HepG2 (cell line): ENCODE measurements around the gene RPL37. TPM values are rescaled to one million over a fixed set of nuclear protein-coding genes. Genes with fewer than 3 reads are reported as not detected.

Source experiments
- ELF3 ChIP-seq: IDR thresholded peaks from 2 replicates; pipeline ENCODE4 v1.6.1; 2016; ENCODE audit warnings: missing genetic modification reagents, missing compliant biosample characterization
- FOXP1 ChIP-seq, 2 experiments: fragments of 450-650 bp in 1 of 2; IDR thresholded peaks; 2 replicates each; pipeline ENCODE4 v1.6.1; 2017 to 2018; ENCODE audit warnings: antibody characterized with exemption in 1 of 2
- IRF9 ChIP-seq: sonication (generic); formaldehyde crosslinking; IDR thresholded peaks from 2 replicates; pipeline ENCODE4 v1.8.0; 2022; ENCODE audit warnings: missing genetic modification reagents, mild to moderate bottlenecking, borderline replicate concordance
- NFYC ChIP-seq: IDR thresholded peaks from 2 replicates; pipeline ENCODE4 v1.6.1; 2016; ENCODE audit warnings: missing genetic modification reagents, missing compliant biosample characterization
- NR2F6 ChIP-seq, 2 experiments: IDR thresholded peaks; 2 replicates each; pipeline ENCODE4 v1.6.1; 2016; ENCODE audit warnings: antibody characterized with exemption in 1 of 2, mild to moderate bottlenecking in 1 of 2
- REPIN1 ChIP-seq: sonication (generic); formaldehyde crosslinking; IDR thresholded peaks from 2 replicates; pipeline ENCODE4 v1.8.0; 2022; ENCODE audit warnings: missing genetic modification reagents, low read depth, mild to moderate bottlenecking, borderline replicate concordance
- RFX5 ChIP-seq: IDR thresholded peaks from 2 replicates; pipeline ENCODE4 v1.6.1; 2011; ENCODE audit warnings: low read depth, low read length, improper control_type of control experiment
- SRSF9 ChIP-seq: fragments of 200-400 bp; formaldehyde crosslinking; IDR thresholded peaks from 2 replicates; pipeline ENCODE4 v1.6.1; 2018; ENCODE audit warnings: borderline replicate concordance, mild to moderate bottlenecking, low read depth, low read length; ENCODE audit not compliant: insufficient read depth, poor library complexity, severe bottlenecking
- ZNF224 ChIP-seq: sonication (generic); formaldehyde crosslinking; IDR thresholded peaks from 2 replicates; pipeline ENCODE4 v1.5.0; 2020; ENCODE audit warnings: mild to moderate bottlenecking, missing genetic modification reagents
- polyA plus RNA-seq, 8 experiments: library from polyadenylated mRNA; depleted of rRNA in 3 of 8; stranded (reverse) in 7 of 8; unstranded in 1 of 8; fragments of >200 nt; fragmentation: Illumina TruSeq in 4 of 8; extraction: Trizol in 4 of 8; gene quantifications; 2 replicates each; pipeline versions ENCODE4 v1.2.1 to v1.2.3, GENCODE V29; 2011 to 2016; ENCODE audit warnings: low read depth in 4 of 8, missing spikeins in 1 of 8, mixed read lengths in 1 of 8; ENCODE audit not compliant: insufficient read depth in 1 of 8
- total RNA-seq, 5 experiments: library from RNA; depleted of rRNA; stranded (reverse); fragments of >200 nt; fragmentation: Illumina TruSeq; extraction: Trizol; gene quantifications; 2 replicates each; pipeline ENCODE4 v1.2.3, GENCODE V29; 2016; ENCODE audit warnings: low read depth in 1 of 5
- TF ChIP-seq, protein P1 (sequence below): sonication (generic); formaldehyde crosslinking; IDR thresholded peaks from 2 replicates; pipeline ENCODE4 v1.5.0; 2020; ENCODE audit warnings: missing genetic modification reagents, mild to moderate bottlenecking, borderline replicate concordance
- TF ChIP-seq, protein P2 (sequence below): sonication (generic); formaldehyde crosslinking; IDR thresholded peaks from 2 replicates; pipeline ENCODE4 v1.8.1; 2023; ENCODE audit warnings: mild to moderate bottlenecking, moderate library complexity, missing genetic modification reagents
- TF ChIP-seq, protein P3 (sequence below): sonication (generic); formaldehyde crosslinking; IDR thresholded peaks from 2 replicates; pipeline ENCODE4 v1.5.0; 2020; ENCODE audit warnings: mild to moderate bottlenecking, missing genetic modification reagents, borderline replicate concordance
- TF ChIP-seq, protein P4 (sequence below): sonication (generic); formaldehyde crosslinking; IDR thresholded peaks from 2 replicates; pipeline ENCODE4 v1.4.0; 2020; ENCODE audit warnings: mild to moderate bottlenecking, low read depth, missing genetic modification reagents

RPL37 gene
- total and polyA plus RNA-seq, 2 of the 13 experiments (the other 11 are each of a cell fraction or from before 2014, with no cell fraction given), result 1,981 to 3,367 TPM

- TF ChIP-seq, protein P1, sequence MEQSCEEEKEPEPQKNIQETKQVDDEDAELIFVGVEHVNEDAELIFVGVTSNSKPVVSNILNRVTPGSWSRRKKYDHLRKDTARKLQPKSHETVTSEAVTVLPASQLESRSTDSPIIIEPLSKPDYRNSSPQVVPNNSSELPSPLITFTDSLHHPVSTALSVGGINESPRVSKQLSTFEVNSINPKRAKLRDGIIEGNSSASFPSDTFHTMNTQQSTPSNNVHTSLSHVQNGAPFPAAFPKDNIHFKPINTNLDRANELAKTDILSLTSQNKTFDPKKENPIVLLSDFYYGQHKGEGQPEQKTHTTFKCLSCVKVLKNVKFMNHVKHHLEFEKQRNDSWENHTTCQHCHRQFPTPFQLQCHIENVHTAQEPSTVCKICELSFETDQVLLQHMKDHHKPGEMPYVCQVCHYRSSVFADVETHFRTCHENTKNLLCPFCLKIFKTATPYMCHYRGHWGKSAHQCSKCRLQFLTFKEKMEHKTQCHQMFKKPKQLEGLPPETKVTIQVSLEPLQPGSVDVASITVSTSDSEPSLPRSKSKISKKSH (CRISPR knock-in tag), result peak; percentile 51; the same call in 1 of the 2 replicates
- TF ChIP-seq SRSF9 (no peak), RFX5 (peak; percentile 40; the same call in 1 of the 2 replicates), REPIN1 (peak; percentile 98), NFYC (CRISPR knock-in tag) (peak; percentile 39; the same call in 1 of the 2 replicates), ZNF224 (CRISPR knock-in tag) (peak; percentile 76; the same call in 1 of the 2 replicates), FOXP1 (IDR thresholded peaks at IDR 0.05) (no peak), FOXP1 (CRISPR knock-in tag; IDR thresholded peaks at IDR 0.05) (peak; percentile 48; the same call in 1 of the 2 replicates), ELF3 (peak; percentile 96), NR2F6 (IDR thresholded peaks at IDR 0.05) (peak; percentile 44; the same call in 1 of the 2 replicates), NR2F6 (CRISPR knock-in tag; IDR thresholded peaks at IDR 0.05) (peak; percentile 76), IRF9 (CRISPR knock-in tag) (peak; percentile 98)
- TF ChIP-seq, protein P2, sequence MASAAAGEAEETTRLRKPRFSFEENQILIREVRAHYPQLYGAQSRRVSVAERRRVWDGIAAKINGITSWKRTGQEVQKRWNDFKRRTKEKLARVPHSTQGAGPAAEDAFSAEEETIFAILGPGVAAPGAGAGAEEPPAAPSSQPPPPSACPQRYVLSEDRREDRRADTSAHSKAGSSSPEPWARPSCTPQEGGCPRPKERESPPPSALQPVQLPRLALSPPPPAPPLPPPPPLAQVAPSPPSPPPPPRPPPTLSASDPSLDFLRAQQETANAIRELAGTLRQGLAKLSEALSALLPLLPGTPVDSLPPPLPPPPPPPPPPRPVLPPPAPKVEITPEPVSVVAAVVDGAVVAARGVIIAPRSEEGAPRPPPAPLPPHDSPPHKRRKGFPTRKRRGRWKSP, result peak; percentile 90
- TF ChIP-seq, protein P3, sequence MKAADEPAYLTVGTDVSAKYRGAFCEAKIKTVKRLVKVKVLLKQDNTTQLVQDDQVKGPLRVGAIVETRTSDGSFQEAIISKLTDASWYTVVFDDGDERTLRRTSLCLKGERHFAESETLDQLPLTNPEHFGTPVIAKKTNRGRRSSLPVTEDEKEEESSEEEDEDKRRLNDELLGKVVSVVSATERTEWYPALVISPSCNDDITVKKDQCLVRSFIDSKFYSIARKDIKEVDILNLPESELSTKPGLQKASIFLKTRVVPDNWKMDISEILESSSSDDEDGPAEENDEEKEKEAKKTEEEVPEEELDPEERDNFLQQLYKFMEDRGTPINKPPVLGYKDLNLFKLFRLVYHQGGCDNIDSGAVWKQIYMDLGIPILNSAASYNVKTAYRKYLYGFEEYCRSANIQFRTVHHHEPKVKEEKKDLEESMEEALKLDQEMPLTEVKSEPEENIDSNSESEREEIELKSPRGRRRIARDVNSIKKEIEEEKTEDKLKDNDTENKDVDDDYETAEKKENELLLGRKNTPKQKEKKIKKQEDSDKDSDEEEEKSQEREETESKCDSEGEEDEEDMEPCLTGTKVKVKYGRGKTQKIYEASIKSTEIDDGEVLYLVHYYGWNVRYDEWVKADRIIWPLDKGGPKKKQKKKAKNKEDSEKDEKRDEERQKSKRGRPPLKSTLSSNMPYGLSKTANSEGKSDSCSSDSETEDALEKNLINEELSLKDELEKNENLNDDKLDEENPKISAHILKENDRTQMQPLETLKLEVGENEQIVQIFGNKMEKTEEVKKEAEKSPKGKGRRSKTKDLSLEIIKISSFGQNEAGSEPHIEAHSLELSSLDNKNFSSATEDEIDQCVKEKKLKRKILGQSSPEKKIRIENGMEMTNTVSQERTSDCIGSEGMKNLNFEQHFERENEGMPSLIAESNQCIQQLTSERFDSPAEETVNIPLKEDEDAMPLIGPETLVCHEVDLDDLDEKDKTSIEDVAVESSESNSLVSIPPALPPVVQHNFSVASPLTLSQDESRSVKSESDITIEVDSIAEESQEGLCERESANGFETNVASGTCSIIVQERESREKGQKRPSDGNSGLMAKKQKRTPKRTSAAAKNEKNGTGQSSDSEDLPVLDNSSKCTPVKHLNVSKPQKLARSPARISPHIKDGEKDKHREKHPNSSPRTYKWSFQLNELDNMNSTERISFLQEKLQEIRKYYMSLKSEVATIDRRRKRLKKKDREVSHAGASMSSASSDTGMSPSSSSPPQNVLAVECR (CRISPR knock-in tag), result peak; percentile 93
- TF ChIP-seq, protein P4, sequence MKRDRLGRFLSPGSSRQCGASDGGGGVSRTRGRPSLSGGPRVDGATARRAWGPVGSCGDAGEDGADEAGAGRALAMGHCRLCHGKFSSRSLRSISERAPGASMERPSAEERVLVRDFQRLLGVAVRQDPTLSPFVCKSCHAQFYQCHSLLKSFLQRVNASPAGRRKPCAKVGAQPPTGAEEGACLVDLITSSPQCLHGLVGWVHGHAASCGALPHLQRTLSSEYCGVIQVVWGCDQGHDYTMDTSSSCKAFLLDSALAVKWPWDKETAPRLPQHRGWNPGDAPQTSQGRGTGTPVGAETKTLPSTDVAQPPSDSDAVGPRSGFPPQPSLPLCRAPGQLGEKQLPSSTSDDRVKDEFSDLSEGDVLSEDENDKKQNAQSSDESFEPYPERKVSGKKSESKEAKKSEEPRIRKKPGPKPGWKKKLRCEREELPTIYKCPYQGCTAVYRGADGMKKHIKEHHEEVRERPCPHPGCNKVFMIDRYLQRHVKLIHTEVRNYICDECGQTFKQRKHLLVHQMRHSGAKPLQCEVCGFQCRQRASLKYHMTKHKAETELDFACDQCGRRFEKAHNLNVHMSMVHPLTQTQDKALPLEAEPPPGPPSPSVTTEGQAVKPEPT (CRISPR knock-in tag), result 0 out of 2 replicates have a peak, but pooled peaks have one; percentile 31
These were observed at the start of gene RPL37 (continued) for GRCh38 chr5:40834849-40835787.
